ENCODE measurements around the gene CDK15.

CDK15 gene

DNA sequence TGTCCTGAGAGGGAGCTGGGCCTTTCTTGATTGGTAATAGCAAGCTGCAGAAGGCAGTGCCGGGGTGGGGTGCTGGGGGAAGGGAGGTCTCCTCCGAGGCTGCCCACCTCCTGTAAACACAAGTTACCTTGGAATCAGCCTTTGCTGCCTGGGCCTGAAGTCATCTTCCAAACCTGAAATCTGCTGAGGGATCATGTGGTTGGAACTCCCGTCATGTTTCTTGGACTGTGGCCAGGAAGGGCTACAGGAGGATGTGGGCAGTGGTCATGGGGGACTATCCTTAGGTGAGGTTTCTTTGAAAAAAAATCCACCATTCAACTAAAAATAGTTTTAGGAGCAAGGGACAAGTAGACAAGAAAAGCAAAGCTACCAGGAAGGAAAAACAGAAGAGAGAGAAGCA is 74.2 kb downstream of the CDK15 start:
- no peak for DNase-seq

DNA sequence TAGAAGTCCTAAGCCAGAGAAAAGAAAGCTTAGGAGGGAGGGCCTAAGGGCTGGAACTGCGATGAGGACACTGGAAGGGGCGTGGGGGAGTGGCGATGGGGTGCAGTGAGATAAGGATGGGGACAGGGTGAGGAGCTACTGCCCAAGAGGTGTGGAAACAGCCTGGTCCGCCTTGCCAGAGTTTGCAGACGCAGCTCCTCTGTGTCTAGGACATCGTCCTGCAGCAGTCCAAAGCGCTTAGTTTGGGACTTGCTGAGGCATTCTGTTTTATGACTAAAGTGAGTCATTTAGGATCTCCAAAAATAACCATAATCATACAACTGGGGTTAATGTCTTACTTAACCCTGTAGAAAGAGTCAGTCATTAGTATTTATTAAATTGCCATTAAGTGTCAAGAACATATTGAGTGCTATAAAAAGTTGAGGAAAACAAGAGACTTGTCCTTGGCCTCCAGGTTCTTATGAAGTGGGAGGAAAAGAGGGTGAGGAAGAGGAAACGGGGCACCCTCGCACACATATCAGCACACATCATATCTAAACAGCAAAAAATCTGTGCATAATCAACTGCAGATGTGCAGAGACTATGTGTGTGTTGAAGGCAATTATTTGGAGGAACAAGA is 74.8 kb downstream of the CDK15 start:
- DNase-seq = no peak

DNA sequence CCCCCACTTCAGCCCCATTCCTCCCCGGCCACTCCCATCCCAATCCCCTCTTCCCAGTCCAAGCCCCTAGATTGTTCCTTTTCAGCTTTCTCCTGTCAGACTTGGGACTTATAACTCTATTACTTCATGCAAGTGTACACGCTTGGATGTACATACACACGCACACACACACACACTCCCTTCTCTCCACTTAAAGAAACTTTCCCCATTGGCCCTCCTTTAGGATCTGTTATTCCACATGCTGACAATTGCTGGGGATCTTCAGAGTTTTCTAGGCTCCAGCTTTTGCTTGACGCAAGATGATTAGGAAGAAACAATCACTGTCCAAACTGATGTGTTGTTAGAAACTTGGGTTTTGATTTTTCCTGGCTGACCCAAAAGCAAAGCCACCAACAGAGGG is 75.4 kb downstream of the CDK15 start:
- DNase-seq = no peak

DNA sequence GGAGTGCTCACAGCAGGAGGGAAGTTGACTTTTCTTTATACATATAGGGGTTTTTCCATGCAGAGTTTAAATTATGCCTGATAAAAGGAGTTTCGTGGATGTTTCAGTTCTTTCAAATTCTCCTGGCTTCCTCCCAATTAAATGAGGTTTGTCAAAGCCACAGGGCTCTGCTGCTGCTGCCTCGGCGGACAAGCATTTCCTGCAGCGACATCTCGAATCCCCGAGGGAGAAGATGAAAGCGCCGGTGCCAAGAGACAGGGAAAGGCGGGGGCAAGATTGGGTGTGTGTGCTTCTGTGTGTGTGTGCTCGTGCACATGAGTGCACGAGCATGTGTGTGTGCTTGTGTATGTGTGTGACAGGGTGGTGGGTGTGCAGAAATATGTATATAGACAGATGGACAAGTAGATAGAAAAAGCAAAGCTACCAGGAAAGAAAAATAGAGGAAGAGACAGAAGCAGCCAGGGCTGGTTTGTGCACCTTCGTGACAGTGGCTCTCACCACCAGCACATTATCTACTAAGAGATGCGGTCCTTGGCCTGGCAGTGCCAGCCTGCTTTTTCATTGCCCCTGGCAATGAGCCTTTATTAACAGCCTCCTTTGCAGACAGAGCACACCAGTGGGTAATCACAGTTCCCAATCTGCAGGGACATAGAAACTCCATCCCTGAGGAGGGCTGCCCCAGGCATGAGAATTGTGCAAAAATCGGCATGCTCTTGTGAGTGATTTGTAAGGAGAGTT is 76.2 kb downstream of the CDK15 start:
- no peak for DNase-seq

DNA sequence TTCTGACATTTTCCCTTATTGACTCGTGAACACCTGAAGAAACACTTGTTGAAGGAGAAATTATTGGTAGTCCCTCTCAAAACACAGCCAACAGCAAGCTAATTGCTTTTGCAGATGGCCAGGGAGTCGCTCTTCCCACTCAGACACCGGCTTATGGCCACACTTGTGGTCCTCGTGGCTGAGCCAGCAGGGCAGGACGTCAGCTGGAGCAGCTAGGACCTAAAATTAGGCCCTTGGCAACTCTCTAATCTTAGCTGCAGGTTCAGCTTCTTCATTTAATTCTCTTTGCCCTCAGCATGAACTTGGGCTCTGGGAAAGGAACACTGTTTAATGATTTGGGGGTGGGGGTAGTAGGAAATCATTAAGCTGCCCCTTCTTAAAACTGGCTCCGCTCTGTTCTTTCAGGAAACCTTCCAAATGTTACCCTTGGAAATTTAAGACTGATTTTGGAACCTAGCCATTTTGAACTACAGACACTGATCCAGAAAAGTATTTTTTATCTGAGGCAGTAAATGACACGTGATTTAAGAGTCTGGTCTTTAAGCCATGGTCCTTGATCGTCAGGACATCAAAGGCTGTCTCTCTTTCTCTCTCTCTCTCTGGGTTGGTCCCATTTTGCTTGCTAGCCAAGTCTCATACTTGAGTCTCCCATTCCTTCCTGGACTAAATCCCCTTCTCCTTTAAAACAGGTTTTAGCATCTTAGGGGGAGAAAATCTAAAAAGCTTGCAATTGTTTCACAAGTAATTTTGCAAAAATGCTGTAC is 77.5 kb downstream of the CDK15 start:
- no peak for DNase-seq

DNA sequence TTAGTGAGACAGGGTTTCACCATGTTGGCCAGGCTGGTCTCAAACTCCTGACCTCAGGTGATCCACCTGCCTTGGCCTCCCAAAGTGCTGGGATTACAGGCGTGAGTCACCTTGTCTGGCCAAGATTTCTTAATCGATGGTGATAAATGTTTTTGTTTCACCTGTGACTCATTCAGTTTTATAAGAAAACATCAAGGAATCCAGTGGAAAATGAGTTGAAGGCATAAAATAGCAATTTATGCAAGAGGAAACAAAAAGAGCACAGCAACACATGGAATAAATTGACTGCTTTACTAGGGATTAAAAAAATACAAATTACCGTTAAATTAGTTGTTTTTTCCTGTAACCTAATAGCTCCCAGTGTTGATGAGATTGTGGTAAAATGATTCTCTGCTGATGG is 80.2 kb downstream of the CDK15 start:
- no peak for DNase-seq

DNA sequence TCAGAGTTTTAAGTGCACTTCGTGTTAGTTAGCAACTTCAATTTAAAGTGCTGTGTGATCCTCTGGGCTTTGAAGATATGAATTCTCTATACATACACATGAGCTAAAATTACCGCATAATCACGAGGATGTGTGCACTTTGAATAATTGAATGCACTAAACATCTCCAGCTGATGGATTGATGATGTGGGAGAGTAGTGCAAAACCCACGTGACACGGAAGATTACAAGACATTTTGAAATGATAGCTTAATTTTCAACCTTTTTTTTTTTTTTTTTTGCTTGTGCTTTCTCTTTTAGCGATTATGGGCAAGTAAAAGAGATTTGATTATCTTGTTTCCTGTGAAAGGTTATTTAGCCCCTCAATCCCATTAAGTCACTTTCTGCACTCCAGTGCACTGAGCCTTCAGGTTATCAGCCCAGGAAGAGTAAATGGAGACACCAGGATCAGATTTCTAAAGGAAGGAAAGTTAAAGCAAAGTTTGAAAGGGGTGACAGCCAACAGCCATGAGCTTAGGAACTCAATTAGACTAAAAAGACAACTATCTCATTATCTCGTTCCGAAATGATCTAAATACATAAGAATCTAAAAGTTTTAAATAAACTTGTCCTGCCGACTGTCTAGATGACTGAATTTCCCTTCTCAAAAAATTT is 81.6 kb downstream of the CDK15 start:
- peak; percentile 23 for DNase-seq

DNA sequence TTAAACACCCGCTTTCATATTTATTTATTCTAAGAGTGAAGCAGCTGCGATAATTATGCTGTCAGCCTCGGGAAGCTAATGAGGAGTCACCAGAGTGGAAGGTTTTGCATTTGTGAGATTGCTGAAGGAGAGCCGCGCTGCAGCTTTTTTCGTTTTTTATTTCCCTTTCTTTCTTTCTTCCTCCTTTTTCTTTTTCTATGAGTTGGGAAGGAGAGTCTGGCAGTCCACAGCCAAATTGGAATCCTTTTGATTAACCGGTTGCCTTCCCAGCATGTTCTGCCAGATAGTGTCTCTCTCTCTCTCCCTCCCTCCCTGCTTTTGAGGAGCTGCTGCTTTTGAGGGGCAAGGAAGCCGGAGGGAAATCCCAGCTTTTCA is 82.1 kb downstream of the CDK15 start:
- DNase-seq = peak; percentile 21

DNA sequence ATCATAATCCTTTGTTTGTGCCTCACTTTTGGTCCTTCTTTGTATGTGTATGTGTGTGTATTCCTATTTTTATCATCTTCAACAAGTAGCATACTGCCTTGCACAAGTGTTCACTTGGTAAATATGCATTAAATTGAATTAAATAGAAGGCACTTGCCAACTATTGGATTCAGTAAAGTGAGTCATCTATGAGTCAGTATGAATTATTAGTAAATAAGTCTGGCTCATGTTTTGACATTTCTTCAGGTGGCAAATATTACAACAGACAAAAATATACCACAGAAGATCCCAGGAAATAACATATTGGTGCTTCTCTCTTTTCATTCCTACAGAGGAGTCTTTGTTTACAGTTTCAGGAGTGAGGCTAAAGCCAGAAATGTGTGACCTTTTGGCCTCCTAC is 84.1 kb downstream of the CDK15 start:
- no peak for DNase-seq

DNA sequence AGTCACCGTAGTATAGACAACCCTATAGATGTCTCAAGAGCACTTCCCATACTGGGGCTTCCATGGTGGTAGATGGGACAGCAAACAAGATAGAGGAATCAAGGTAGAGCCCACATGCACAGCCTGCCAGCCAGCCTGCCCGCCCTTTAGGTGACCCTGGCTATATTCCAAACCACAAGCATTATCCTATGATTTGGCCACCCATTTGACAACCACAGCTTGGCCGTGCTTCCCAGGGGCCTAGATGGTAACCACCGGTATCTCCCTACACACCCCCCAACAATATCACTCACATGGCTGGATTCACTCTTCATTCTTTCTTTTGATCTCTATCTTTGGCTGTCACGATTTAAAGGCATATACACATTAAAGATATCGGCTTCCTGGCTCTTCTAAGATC is 85.3 kb downstream of the CDK15 start:
- DNase-seq = no peak

DNA sequence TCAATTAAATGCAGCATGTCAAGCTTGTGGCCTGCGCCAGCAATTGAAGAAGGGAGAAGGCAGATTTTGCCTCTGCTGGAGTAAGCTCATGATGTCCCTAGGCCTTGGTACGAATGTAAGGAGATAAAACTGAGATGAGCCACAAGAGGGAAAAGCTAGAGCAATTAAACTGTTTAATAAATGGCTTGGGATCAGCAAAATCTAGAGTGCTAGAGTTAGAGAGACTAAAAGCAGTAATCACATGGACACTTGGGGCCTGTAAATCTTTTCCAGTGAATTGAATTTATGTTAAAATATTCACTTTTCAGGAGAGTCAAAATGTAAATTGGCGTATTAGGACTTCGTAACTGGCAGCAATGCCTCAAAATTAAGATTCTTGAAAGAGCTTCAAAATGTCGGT is 86.2 kb downstream of the CDK15 start:
- no peak for DNase-seq

DNA sequence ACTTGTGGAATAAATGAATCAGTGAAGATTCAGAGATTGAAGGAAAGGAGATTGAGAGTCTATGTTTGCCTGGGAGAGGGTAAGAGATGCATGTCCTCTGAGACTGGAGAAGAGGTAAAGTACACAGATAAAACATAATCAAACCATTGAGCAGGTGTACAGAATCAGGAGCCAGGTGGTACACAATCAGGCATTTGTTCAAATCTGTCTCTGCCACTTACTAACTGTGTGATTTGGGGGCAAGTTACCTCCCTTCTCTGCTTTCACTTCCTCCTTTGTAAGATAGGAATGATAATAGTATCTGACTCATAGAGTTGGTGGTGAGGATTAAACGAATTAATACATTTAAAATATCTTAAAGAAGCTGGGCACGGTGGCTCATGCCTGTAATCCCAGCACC is 94.0 kb downstream of the CDK15 start:
- DNase-seq = peak; percentile 29

DNA sequence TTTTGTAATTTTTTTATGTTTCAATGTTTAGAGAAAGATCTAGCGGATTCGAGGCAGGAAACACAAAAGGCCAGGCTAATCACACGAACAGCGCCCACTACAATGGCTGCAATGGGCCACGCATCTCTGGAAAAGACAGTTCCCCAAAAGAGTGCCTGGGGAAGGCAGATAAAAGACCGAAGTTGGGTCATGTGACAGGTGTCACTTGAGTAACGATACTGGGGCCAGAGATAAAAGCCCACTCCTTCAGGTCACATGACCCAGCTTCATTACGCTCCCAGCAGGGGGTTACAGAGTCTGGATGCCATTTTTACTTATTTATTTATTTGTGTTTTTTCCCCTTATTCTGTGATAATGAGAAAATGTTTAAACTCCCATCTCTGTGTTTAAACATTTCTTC is 95.4 kb downstream of the CDK15 start:
- DNase-seq = no peak

DNA sequence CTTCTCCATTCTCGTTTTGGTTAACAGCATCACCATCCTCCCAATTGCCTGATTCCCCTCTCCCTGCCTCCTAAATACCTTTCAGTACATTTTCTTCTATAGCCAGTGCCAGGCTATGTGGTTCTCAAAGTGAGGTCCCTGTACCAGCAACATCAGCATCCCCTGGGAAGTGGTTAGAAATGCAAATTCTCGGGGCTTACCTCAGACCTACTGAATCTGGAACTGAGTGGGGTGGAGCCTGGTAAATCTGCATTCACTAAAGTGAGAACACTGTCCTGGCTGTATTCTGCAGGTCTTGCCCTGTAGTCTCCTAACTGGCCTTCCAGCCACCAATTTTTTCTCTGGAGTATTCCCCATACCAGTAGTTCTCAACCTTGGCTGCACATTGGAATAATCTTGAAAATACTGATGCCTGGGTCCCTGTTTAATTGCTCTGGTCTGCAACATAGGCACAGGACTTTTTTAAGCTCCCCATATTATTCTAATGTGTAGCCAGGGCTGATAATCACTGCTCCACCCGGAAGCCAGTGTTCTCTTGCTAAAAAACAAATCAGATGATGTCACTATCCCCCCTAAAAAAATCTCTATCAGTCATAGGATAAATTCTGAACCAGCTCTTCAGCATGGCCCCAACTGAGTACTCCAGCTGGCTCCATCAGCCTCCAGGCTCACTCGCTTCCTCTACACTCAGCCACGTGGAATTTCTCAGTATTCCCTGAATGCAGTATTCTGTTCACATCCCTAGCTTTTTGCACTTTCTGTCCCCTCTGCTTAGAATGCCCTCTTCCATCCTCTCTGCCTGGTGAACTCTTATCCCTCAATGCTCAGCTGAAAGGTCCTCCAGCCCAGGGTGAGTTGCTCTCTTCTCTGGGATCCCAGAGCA is 98.4 kb downstream of the CDK15 start:
- no peak for DNase-seq

DNA sequence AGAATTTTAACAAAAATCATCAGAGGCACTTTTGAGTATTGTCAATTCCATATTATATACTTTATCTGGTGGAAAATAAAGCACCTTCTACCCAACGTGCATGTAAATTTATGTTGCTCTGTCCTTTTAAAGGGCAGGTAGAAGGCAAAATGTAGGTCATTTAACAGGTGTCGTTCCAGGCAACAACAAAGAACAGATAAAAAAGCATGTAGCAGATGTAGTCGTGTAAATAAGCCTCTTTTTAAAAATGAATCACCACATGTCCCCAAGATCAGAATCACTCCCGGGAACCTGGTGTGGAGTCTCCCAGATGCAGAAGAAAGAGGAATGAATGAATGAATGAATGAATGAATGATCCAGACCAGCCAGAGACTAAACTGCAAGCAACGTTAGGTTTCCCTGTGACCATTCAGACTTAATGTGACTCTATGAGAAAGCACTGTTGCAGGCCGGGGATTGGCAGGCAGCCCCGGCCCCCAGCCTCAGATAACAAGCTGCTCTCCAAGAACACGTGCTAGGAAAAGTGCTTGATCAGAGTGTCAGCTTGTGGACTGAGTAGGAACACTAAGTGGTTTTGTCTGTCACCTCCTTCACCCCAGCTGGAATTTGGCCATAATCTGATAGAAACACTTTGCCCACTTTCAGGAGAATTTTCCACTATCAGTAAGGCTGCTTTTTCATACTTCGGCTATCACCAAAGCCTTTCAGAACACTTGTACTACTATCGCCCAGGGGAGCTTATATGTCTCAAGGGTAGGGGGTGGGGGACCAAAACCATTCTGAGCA is 100.6 kb downstream of the CDK15 start:
- DNase-seq = no peak

DNA sequence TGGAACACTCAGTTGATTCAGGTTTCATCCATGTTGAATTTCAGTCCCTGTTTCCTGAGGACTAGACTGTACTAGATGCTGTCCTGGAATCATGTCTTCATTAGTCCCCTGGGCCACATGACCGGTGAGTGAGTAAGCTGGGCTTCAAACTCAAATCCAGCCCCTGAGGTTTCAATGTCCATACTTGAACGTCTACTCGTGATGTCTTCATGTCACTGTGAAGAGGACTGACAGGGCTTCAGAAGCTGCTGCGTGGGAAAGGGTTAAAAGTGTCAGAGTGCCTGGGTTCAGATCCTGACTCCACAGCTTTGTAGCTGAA is 101.2 kb downstream of the CDK15 start:
- DNase-seq = no peak

DNA sequence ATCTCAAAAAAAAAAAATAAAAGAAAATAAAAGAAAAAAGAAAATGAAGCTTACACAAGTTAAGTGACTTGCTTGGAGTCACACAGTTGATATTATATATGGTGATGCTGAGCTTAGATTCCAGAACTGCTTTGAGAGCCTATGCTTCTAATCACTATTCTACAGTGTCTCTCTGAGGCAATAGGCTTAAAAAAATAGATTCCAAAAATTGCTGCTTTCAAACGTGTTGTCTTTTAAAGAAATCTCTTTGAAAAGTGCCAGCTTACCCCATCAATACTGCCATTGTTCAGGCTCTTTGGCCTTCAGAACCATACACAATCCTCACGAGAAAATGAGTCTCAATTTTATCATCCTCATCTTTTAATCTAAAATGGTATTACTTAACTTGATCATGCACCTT is 102.6 kb downstream of the CDK15 start:
- no peak for DNase-seq

DNA sequence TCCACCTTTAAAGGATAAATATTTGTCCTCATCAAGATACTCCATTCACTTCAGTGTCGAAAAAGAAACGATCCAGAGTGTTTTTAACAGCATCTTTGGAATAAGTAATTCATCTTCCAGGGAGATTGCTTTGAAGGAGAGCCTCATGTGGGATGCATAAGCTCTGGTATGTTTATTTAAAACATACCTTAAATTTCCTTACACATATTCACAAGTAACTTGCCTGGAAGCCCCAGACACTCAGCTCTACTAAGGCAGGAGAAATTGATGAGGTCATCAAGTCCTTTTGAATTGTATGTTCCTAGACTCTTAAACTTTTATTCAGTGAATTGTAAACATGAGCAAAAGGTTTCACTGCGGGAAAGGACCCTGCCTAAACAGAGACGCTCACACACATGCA is 103.0 kb downstream of the CDK15 start:
- DNase-seq = no peak

DNA sequence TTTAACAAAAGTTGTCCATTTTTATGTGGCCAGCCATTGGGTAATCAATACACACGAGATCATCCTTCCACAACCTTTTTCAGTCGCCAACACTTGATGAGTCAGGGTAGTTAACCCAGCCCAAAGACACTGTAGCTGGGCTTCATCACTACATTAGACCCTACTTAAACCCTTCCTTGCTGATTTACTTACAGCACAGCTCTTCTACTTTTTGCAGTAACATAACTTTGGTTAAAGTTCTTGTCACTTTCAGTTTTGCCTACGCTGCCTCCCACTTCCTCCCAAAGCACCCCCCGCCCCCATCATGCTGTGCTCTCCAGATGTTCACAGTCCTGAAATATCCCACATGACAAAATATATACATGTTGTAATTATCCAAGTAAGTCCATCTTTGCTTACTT is 103.6 kb downstream of the CDK15 start:
- no peak for DNase-seq

DNA sequence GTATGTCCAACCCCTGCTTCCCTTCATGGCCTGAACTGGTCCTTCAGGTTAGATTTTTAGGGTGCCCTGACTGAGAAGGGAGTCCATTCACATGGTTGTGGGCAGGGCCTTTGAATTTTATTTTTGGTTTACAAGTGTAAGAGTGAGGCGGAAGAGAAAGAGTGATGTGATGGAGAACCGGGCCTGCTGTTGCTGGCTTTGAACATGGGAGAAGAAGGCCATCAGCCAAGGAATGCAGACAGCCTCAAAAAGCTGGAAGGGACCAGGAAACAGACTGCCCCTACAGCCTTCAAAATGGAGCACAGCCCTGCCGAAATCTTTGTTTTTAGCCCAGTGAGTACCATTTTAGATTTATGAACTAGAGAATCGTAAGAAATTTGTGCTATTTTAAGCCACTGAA is 105.0 kb downstream of the CDK15 start:
- no peak for DNase-seq

DNA sequence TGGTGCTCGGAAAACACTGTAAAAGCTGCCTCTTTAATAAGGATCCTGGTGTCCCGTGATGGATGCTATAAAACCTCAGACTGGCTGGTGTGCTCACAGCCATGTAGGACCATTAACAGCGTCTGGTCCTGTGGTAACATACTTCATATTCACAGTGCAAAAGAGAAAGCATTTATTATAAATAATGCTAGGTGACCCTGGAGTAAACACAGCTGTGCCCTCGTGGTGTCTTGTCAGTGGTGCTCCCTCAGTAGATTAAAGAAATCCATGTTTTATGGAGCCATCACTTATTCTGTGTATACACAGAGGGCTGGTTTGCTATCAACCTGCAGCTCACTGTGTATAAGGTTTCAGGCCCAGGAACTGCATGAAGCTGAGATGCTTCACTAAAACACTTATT is 106.9 kb downstream of the CDK15 start:
- peak; percentile 35 for DNase-seq

DNA sequence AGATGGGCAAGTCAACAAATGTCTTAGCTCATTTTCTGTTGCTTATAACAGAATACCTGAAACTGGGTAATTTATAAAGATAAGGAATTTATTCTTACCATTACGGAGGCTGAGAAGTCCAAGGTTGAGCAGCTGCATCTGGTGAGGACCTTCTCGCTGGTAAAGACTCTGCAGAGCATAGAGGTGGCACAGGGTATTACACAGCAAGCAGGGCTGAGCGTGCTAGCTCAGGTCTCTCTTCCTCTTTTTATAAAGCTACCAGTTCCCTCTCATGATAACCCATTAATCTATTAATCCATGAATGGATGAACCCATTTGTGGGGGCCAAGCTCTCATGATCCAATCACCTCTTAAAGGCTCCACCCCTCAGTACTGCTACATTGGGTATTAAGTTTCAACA is 109.1 kb downstream of the CDK15 start:
- no peak for DNase-seq

Data from NCI-H748 treated with DMSO at 0.1 percent for 48 hours (cell line).